ENCODE measurements around the gene KRTAP29-1.

The KRTAP29-1 gene

GRCh38 chr17:41304091-41304490 is 1.4 kb upstream of the KRTAP29-1 start:
- no peak for FAIRE-seq
- no peak for DNase-seq (ENCODE audit: insufficient read length, low spot score)
- TF ChIP-seq PAX5 (IDR thresholded peaks at IDR 0.05; ENCODE audit: insufficient read depth, low read length, severe bottlenecking) (no peak), POLR2AphosphoS5 (IDR thresholded peaks at IDR 0.05; ENCODE audit: low read depth, low read length) (no peak), SPI1 (IDR thresholded peaks at IDR 0.05; ENCODE audit: low read depth, low read length) (no peak), POU2F2 (IDR thresholded peaks at IDR 0.05; ENCODE audit: low read depth, low read length) (no peak), POLR2A (IDR thresholded peaks at IDR 0.05; ENCODE audit: low read depth, low read length) (no peak), TAF1 (IDR thresholded peaks at IDR 0.05; ENCODE audit: low read depth, low read length) (no peak)

- TF ChIP-seq POLR2A (IDR thresholded peaks at IDR 0.05; ENCODE audit: low read depth, low read length) (no peak), SPI1 (IDR thresholded peaks at IDR 0.05; ENCODE audit: low read depth, low read length) (no peak), PAX5 (IDR thresholded peaks at IDR 0.05; ENCODE audit: insufficient read depth, low read length, severe bottlenecking) (no peak), POLR2AphosphoS5 (IDR thresholded peaks at IDR 0.05; ENCODE audit: low read depth, low read length) (no peak), TAF1 (IDR thresholded peaks at IDR 0.05; ENCODE audit: low read depth, low read length) (no peak)
- FAIRE-seq, result no peak
- DNase-seq (ENCODE audit: insufficient read length, low spot score), result no peak
Measured at GRCh38 chr17:41302981-41303380, 330 bp upstream of the KRTAP29-1 start.

DNA sequence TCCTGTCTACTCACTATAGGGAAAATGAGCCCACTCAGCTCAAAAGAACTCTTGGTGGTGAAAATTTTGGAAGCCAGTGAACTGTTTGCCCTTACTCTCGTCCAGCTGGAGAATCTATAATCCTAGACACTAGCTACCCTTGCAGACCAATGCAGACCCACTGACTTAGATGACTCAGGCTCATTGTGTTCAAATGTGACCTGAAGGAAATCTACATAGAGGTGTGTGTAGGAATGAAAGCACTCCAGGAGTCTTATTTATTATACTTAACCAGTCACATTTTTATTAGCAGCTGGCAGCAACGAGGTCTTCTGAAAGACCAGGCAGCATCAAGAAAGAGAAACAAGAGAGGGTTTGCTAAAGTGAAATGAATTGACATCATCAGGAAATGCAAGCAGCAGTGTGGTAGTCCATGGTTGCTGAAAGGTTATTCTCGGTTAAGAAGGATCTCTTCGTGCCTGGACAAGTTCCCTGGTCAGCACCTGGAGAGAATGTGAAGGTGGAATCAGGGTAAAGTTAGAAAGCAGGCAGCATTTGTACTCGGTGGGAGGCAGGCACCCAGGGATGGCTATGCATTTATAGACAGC is 1.4 kb downstream of the KRTAP29-1 start:
- TF ChIP-seq POU2F2 (IDR thresholded peaks at IDR 0.05; ENCODE audit: low read depth, low read length), result no peak
- no peak for TF ChIP-seq POLR2A (IDR thresholded peaks at IDR 0.05; ENCODE audit: low read depth, low read length)
- TF ChIP-seq POLR2AphosphoS5 (IDR thresholded peaks at IDR 0.05; ENCODE audit: low read depth, low read length), result no peak
- no peak for TF ChIP-seq SPI1 (IDR thresholded peaks at IDR 0.05; ENCODE audit: low read depth, low read length)
- no peak for TF ChIP-seq PAX5 (IDR thresholded peaks at IDR 0.05; ENCODE audit: insufficient read depth, low read length, severe bottlenecking)
- TF ChIP-seq TAF1 (IDR thresholded peaks at IDR 0.05; ENCODE audit: low read depth, low read length), result no peak
- no peak for FAIRE-seq
- DNase-seq (ENCODE audit: insufficient read length, low spot score), result no peak

DNA sequence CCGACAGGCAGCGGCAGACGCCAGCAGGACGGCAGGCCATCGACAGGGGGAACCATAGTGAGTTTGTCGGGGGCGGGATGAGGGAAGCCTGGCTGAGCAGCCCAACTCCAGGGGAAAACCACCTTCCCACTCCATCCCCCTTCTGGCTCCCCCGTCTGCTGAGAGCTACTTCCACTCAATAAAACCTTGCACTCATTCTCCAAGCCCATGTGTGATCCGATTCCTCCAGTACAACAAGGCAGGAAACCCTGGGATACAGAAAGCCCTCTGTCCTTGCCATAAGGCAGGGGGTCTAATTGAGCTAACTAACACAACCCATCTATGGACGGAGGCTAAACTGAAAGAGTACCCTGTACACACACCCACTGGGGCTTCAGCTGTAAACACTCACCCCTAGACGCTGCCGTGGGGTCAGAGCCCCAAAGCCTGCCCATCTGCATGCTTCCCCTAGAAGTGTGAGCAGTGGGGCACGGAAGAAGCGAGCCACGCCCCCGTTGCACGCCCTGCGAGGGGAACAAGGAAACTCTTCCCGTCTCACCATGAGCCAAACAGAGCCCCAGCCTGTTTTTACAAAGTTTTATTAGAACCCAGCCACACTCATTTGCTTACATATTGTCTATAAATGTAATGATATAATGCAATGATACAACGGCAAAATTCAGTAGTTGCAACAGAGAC is 4.1 kb downstream of the KRTAP29-1 start:
- no peak for FAIRE-seq
- TF ChIP-seq SPI1 (IDR thresholded peaks at IDR 0.05; ENCODE audit: low read depth, low read length) (no peak), PAX5 (IDR thresholded peaks at IDR 0.05; ENCODE audit: insufficient read depth, low read length, severe bottlenecking) (no peak), POLR2AphosphoS5 (IDR thresholded peaks at IDR 0.05; ENCODE audit: low read depth, low read length) (no peak), TAF1 (IDR thresholded peaks at IDR 0.05; ENCODE audit: low read depth, low read length) (no peak), POU2F2 (IDR thresholded peaks at IDR 0.05; ENCODE audit: low read depth, low read length) (no peak), POLR2A (IDR thresholded peaks at IDR 0.05; ENCODE audit: low read depth, low read length) (no peak)

GRCh38 chr17:41296846-41297245 is 5.8 kb downstream of the KRTAP29-1 start:
- TF ChIP-seq PAX5 (IDR thresholded peaks at IDR 0.05; ENCODE audit: insufficient read depth, low read length, severe bottlenecking) (no peak), SPI1 (IDR thresholded peaks at IDR 0.05; ENCODE audit: low read depth, low read length) (no peak), POLR2A (IDR thresholded peaks at IDR 0.05; ENCODE audit: low read depth, low read length) (no peak), POU2F2 (IDR thresholded peaks at IDR 0.05; ENCODE audit: low read depth, low read length) (no peak), POLR2AphosphoS5 (IDR thresholded peaks at IDR 0.05; ENCODE audit: low read depth, low read length) (no peak), TAF1 (IDR thresholded peaks at IDR 0.05; ENCODE audit: low read depth, low read length) (no peak)
- no peak for DNase-seq (ENCODE audit: insufficient read length, low spot score)
- FAIRE-seq, result no peak

More for the DNA sequence above, 4.1 kb downstream of the KRTAP29-1 start:
- no peak for DNase-seq (ENCODE audit: insufficient read length, low spot score)

- FAIRE-seq, result no peak
- TF ChIP-seq POU2F2 (IDR thresholded peaks at IDR 0.05; ENCODE audit: low read depth, low read length) (no peak), TAF1 (IDR thresholded peaks at IDR 0.05; ENCODE audit: low read depth, low read length) (no peak), POLR2AphosphoS5 (IDR thresholded peaks at IDR 0.05; ENCODE audit: low read depth, low read length) (no peak), SPI1 (IDR thresholded peaks at IDR 0.05; ENCODE audit: low read depth, low read length) (no peak), POLR2A (IDR thresholded peaks at IDR 0.05; ENCODE audit: low read depth, low read length) (no peak), PAX5 (IDR thresholded peaks at IDR 0.05; ENCODE audit: insufficient read depth, low read length, severe bottlenecking) (no peak)
- no peak for DNase-seq (ENCODE audit: insufficient read length, low spot score)
Measured at GRCh38 chr17:41294016-41294415, 8.6 kb downstream of the KRTAP29-1 start.

GRCh38 chr17:41287050-41287449 is 15.6 kb downstream of the KRTAP29-1 start:
- FAIRE-seq, result no peak

GRCh38 chr17:41284546-41284945 is 18.1 kb downstream of the KRTAP29-1 start:
- TF ChIP-seq PAX5 (IDR thresholded peaks at IDR 0.05; ENCODE audit: insufficient read depth, low read length, severe bottlenecking) (no peak), TAF1 (IDR thresholded peaks at IDR 0.05; ENCODE audit: low read depth, low read length) (no peak), POLR2AphosphoS5 (IDR thresholded peaks at IDR 0.05; ENCODE audit: low read depth, low read length) (no peak), POLR2A (IDR thresholded peaks at IDR 0.05; ENCODE audit: low read depth, low read length) (no peak), SPI1 (IDR thresholded peaks at IDR 0.05; ENCODE audit: low read depth, low read length) (no peak), POU2F2 (IDR thresholded peaks at IDR 0.05; ENCODE audit: low read depth, low read length) (no peak)
- DNase-seq (ENCODE audit: insufficient read length, low spot score), result no peak
- FAIRE-seq, result no peak

More at GRCh38 chr17:41287050-41287449, 15.6 kb downstream of the KRTAP29-1 start:
- no peak for DNase-seq (ENCODE audit: insufficient read length, low spot score)
- no peak for TF ChIP-seq POLR2A (IDR thresholded peaks at IDR 0.05; ENCODE audit: low read depth, low read length)
- no peak for TF ChIP-seq PAX5 (IDR thresholded peaks at IDR 0.05; ENCODE audit: insufficient read depth, low read length, severe bottlenecking)
- TF ChIP-seq SPI1 (IDR thresholded peaks at IDR 0.05; ENCODE audit: low read depth, low read length), result no peak
- TF ChIP-seq POLR2AphosphoS5 (IDR thresholded peaks at IDR 0.05; ENCODE audit: low read depth, low read length), result no peak
- TF ChIP-seq TAF1 (IDR thresholded peaks at IDR 0.05; ENCODE audit: low read depth, low read length), result no peak
- TF ChIP-seq POU2F2 (IDR thresholded peaks at IDR 0.05; ENCODE audit: low read depth, low read length), result no peak

GRCh38 chr17:41284043-41284442 is 18.6 kb downstream of the KRTAP29-1 start:
- no peak for TF ChIP-seq POLR2AphosphoS5 (IDR thresholded peaks at IDR 0.05; ENCODE audit: low read depth, low read length)
- no peak for TF ChIP-seq SPI1 (IDR thresholded peaks at IDR 0.05; ENCODE audit: low read depth, low read length)
- TF ChIP-seq POU2F2 (IDR thresholded peaks at IDR 0.05; ENCODE audit: low read depth, low read length), result no peak
- TF ChIP-seq TAF1 (IDR thresholded peaks at IDR 0.05; ENCODE audit: low read depth, low read length), result no peak
- no peak for TF ChIP-seq POLR2A (IDR thresholded peaks at IDR 0.05; ENCODE audit: low read depth, low read length)
- TF ChIP-seq PAX5 (IDR thresholded peaks at IDR 0.05; ENCODE audit: insufficient read depth, low read length, severe bottlenecking), result no peak
- no peak for FAIRE-seq
- no peak for DNase-seq (ENCODE audit: insufficient read length, low spot score)
